Adrenal gland (tissue), 5 donors: ENCODE measurements around the gene TUFM.

Source experiments
- POLR2A ChIP-seq, 2 donors: fragments of 450-650 bp; IDR thresholded peaks; one replicate each; pipeline ENCODE4 v1.6.1; 2017; ENCODE audit warnings: antibody characterized with exemption in 2 of 2, mild to moderate bottlenecking in 2 of 2, moderate library complexity in 1 of 2
- TF ChIP-seq, protein P1 (sequence below), 6 experiments: fragments of 450-650 bp in 4 of 6; fragments of 200-600 bp in 2 of 6; sonication (generic) in 1 of 6; IDR thresholded peaks; 1 replicate in 5 of 6; 2 replicates in 1 of 6; pipeline versions ENCODE4 v1.5.1 to v1.8.0; 2016 to 2021; ENCODE audit warnings: antibody characterized with exemption in 6 of 6, mild to moderate bottlenecking in 2 of 6, moderate library complexity in 1 of 6
- donor health status: DM: no; HTN: no; CAD: no.

DNA sequence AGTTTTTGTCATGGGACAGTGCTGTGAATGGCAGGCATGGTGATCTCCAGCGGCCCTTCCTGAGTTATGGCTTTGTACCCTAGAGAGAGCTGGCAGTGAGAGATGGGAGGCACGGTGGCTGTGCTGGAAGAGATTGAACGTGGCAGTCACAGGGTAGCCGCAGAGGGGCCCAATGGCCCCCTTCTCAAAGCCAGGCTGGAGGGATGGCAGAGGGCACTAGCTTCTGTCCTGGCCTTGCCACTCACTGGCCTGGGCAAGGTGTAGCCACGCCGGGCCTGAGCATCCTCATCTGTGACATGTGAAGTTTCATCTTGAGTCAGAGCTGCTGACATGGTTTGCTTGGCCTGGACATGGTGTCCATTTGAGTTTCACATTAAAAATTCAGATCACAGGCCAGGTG, 28.3 kb upstream of the TUFM start:
- TF ChIP-seq, protein P1, sequence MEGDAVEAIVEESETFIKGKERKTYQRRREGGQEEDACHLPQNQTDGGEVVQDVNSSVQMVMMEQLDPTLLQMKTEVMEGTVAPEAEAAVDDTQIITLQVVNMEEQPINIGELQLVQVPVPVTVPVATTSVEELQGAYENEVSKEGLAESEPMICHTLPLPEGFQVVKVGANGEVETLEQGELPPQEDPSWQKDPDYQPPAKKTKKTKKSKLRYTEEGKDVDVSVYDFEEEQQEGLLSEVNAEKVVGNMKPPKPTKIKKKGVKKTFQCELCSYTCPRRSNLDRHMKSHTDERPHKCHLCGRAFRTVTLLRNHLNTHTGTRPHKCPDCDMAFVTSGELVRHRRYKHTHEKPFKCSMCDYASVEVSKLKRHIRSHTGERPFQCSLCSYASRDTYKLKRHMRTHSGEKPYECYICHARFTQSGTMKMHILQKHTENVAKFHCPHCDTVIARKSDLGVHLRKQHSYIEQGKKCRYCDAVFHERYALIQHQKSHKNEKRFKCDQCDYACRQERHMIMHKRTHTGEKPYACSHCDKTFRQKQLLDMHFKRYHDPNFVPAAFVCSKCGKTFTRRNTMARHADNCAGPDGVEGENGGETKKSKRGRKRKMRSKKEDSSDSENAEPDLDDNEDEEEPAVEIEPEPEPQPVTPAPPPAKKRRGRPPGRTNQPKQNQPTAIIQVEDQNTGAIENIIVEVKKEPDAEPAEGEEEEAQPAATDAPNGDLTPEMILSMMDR (IDR thresholded peaks at IDR 0.05) = no peak
- no peak for TF ChIP-seq POLR2A (IDR thresholded peaks at IDR 0.05)
